GM12878 (cell line): ENCODE results near the gene DCC. TPM values are rescaled to one million over a fixed set of nuclear protein-coding genes. Genes with fewer than 3 reads are reported as not detected.

ENCODE experiments used
- ATAC-seq: fragments of 200-7000 bp; cut with Tn5 transposase; 3 replicates; pipeline ENCODE4 v1.9.1; 2020; ENCODE audit warnings: mild to moderate bottlenecking, moderate library complexity
- BruUV-seq: library from RNA; stranded (reverse); fragments of 400-500 nt; replicated peaks from 2 replicates; lab custom pipeline; 2021; lab: Mats Ljungman, UMichigan
- CTCF ChIA-PET: fragments of 300-600 bp; sonication (Branson Sonifier 250); formaldehyde crosslinking; extraction: SDS; loops from one replicate; lab custom pipeline; 2021; ENCODE audit warnings: inconsistent platforms; lab: Yijun Ruan, JAX
- POLR2A ChIA-PET: fragments of 350-600 bp; formaldehyde crosslinking; extraction: SDS; loops from one replicate; lab custom pipeline; 2021; ENCODE audit warnings: inconsistent platforms; lab: Charles Lee
- RAD21 ChIA-PET: fragments of 300-600 bp; sonication (Branson Sonifier 250); formaldehyde crosslinking; loops from one replicate; lab custom pipeline; 2023; ENCODE audit warnings: antibody characterized with exemption; ENCODE audit not compliant: unreplicated experiment; lab: Charles Lee
- SMC1A ChIA-PET: fragments of 300-600 bp; sonication (Branson Sonifier 250); formaldehyde crosslinking; loops from one replicate; lab custom pipeline; 2023; ENCODE audit not compliant: unreplicated experiment, uncharacterized antibody; lab: Charles Lee
- DNase-seq: peaks from one replicate; pipeline ENCODE4 v3.0.0-alpha.2; 2011; ENCODE audit warnings: low read depth, low spot score
- FAIRE-seq: peaks from 3 replicates; lab custom pipeline; 2011; peaks lifted over from hg19 to GRCh38; lab: Jason Lieb, UNC
- H2AFZ ChIP-seq: 2 replicates; pipeline ENCODE4 v1.6.0; 2011; ENCODE audit warnings: low read depth, low read length, control low read depth; ENCODE audit not compliant: control insufficient read depth
- H3K27ac ChIP-seq: 2 replicates; pipeline ENCODE4 v1.5.1; 2011; ENCODE audit warnings: control low read depth; ENCODE audit not compliant: control insufficient read depth, insufficient read depth
- H3K27me3 ChIP-seq, 2 experiments: replicated peaks in 1 of 2; 2 replicates each; pipeline versions ENCODE4 v1.6.0 to v1.6.1; 2011; ENCODE audit warnings: low read length in 1 of 2; ENCODE audit not compliant: control insufficient read depth in 2 of 2, insufficient read depth in 2 of 2
- H3K36me3 ChIP-seq, 2 experiments: 2 replicates each; pipeline ENCODE4 v1.5.1; 2011; ENCODE audit warnings: low read length in 1 of 2; ENCODE audit not compliant: control insufficient read depth in 2 of 2, insufficient read depth in 2 of 2
- H3K4me1 ChIP-seq: 2 replicates; pipeline ENCODE4 v1.6.1; 2011; ENCODE audit warnings: mild to moderate bottlenecking, low read length, moderate library complexity, mixed read lengths; ENCODE audit not compliant: control insufficient read depth, insufficient read depth
- H3K4me2 ChIP-seq: 2 replicates; pipeline ENCODE4 v1.6.0; 2011; ENCODE audit warnings: control low read depth; ENCODE audit not compliant: control insufficient read depth, insufficient read depth
- H3K4me3 ChIP-seq: fragments of 200-600 bp; sonication (generic); 2 replicates; pipeline ENCODE4 v1.5.1; 2016
- H3K79me2 ChIP-seq: 2 replicates; pipeline ENCODE4 v1.6.0; 2011; ENCODE audit warnings: low read length; ENCODE audit not compliant: control insufficient read depth, insufficient read depth
- H3K9ac ChIP-seq: 2 replicates; pipeline ENCODE4 v1.8.0; 2011; ENCODE audit warnings: low read length, control low read depth, mixed read lengths; ENCODE audit not compliant: control insufficient read depth, insufficient read depth
- H3K9me3 ChIP-seq: replicated peaks from 3 replicates; pipeline ENCODE4 v1.5.1; 2011; ENCODE audit warnings: mild to moderate bottlenecking, low read length; ENCODE audit not compliant: control insufficient read depth, insufficient read depth
- H4K20me1 ChIP-seq: 2 replicates; pipeline ENCODE4 v1.6.0; 2011; ENCODE audit not compliant: control insufficient read depth, insufficient read depth
- CBX5 ChIP-seq: sonication (generic); IDR thresholded peaks from 2 replicates; pipeline ENCODE4 v1.6.1; 2016; ENCODE audit warnings: low read depth, moderate library complexity, mild to moderate bottlenecking, inconsistent platforms
- NRF1 ChIP-seq: conservative IDR thresholded peaks from 2 replicates; pipeline ENCODE4 v1.6.1; 2011; ENCODE audit warnings: mild to moderate bottlenecking, low read depth, low read length, improper control_type of control experiment
- SMAD1 ChIP-seq: fragments of 450-650 bp; IDR thresholded peaks from 2 replicates; pipeline ENCODE4 v1.6.1; 2018; ENCODE audit warnings: mild to moderate bottlenecking, low read depth; ENCODE audit not compliant: partially characterized antibody
- SMC3 ChIP-seq: IDR thresholded peaks from 2 replicates; pipeline ENCODE4 v1.6.1; 2011; ENCODE audit warnings: low read length, improper control_type of control experiment, borderline replicate concordance
- TARDBP ChIP-seq: IDR thresholded peaks from 2 replicates; pipeline ENCODE4 v1.6.1; 2016; ENCODE audit warnings: borderline replicate concordance
- TCF3 ChIP-seq: IDR thresholded peaks from 2 replicates; pipeline ENCODE4 v1.6.1; 2012; ENCODE audit warnings: low read depth, mild to moderate bottlenecking, low read length, borderline replicate concordance; ENCODE audit not compliant: insufficient read depth
- TCF7 ChIP-seq: IDR thresholded peaks from 2 replicates; pipeline ENCODE4 v1.6.1; 2014; ENCODE audit warnings: antibody characterized with exemption, borderline replicate concordance
- YY1 ChIP-seq: IDR thresholded peaks from 2 replicates; pipeline ENCODE4 v1.6.1; 2011; ENCODE audit warnings: low read depth, mild to moderate bottlenecking, low read length
- ZNF274 ChIP-seq: IDR thresholded peaks from one replicate; pipeline ENCODE4 v1.8.0; 2011; ENCODE audit not compliant: insufficient read length, insufficient read depth
- ZSCAN29 ChIP-seq: fragments of 450-650 bp; IDR thresholded peaks from 2 replicates; pipeline ENCODE4 v1.6.1; 2017; ENCODE audit warnings: mild to moderate bottlenecking, moderate library complexity
- WGBS: methylation state at CpG from one replicate; pipeline ENCODE4 v1.1.6; 2016; ENCODE audit warnings: low lambda C conversion rate; ENCODE audit not compliant: insufficient replicate concordance, insufficient coverage; ENCODE audit errors: missing lambda C conversion rate; 5-methylcytosine and 5-hydroxymethylcytosine counted together
- in situ Hi-C: fragments of 300-500 bp; cut with MboI; formaldehyde crosslinking; loops from 9 replicates; pipeline ENCODE4 v1.14.3; 2018; ENCODE audit warnings: mixed read lengths
- intact Hi-C: fragments of 100-400 bp; cut with micrococcal nuclease; formaldehyde crosslinking; loops from one replicate; pipeline ENCODE4 v1.14.2; 2022; ENCODE audit not compliant: unreplicated experiment
- polyA plus RNA-seq, 11 experiments: library from polyadenylated mRNA; depleted of rRNA in 4 of 11; unstranded in 6 of 11; stranded (reverse) in 5 of 11; fragments of >200 nt; fragmentation: Nextera tagmentation in 4 of 11; fragmentation: Illumina TruSeq in 1 of 11; extraction: Ambion mirVana in 4 of 11; extraction: Trizol in 1 of 11; gene quantifications; 1 replicate in 1 of 11; 2 replicates in 10 of 11; pipeline versions ENCODE4 v1.2.1 to v1.2.3, GENCODE V29; 2011 to 2016; ENCODE audit warnings: inconsistent platforms in 2 of 11, missing spikeins in 2 of 11, low read depth in 1 of 11
- total RNA-seq, 4 experiments: library from RNA; depleted of rRNA in 3 of 4; stranded (reverse); fragments of >200 nt in 3 of 4; fragmentation: Illumina TruSeq in 1 of 4; extraction: Trizol in 1 of 4; gene quantifications; 2 replicates each; pipeline versions ENCODE4 v1.2.1 to v1.2.3, GENCODE V29; 2013 to 2021
- TF ChIP-seq, protein P1 (sequence below): IDR thresholded peaks from 2 replicates; pipeline ENCODE4 v1.6.1; 2011; ENCODE audit warnings: borderline replicate concordance, low read depth, mild to moderate bottlenecking, moderate library complexity, low read length; ENCODE audit not compliant: insufficient read depth, poor library complexity, severe bottlenecking
- TF ChIP-seq, protein P2 (sequence below): fragments of 450-650 bp; IDR thresholded peaks from 2 replicates; pipeline ENCODE4 v1.6.1; 2018; ENCODE audit warnings: borderline replicate concordance, mild to moderate bottlenecking; ENCODE audit not compliant: partially characterized antibody
- TF ChIP-seq, protein P3 (sequence below): IDR thresholded peaks from 2 replicates; pipeline ENCODE4 v1.6.1; 2011; ENCODE audit warnings: low read depth, mild to moderate bottlenecking, low read length, moderate library complexity, borderline replicate concordance; ENCODE audit errors: extremely low read depth
- TF ChIP-seq, protein P4 (sequence below): IDR thresholded peaks from 2 replicates; pipeline ENCODE4 v1.6.1; 2012; ENCODE audit warnings: low read depth, low read length, improper control_type of control experiment
- TF ChIP-seq, protein P5 (sequence below): fragments of 450-650 bp; conservative IDR thresholded peaks from 2 replicates; pipeline ENCODE4 v1.6.1; 2017; ENCODE audit warnings: mild to moderate bottlenecking, moderate library complexity

The DCC gene
- total and polyA plus RNA-seq, 10 of the 15 experiments (the other 5 are each of a cell fraction or from before 2014, with no cell fraction given): 0.01 TPM; not detected in 9

DNA sequence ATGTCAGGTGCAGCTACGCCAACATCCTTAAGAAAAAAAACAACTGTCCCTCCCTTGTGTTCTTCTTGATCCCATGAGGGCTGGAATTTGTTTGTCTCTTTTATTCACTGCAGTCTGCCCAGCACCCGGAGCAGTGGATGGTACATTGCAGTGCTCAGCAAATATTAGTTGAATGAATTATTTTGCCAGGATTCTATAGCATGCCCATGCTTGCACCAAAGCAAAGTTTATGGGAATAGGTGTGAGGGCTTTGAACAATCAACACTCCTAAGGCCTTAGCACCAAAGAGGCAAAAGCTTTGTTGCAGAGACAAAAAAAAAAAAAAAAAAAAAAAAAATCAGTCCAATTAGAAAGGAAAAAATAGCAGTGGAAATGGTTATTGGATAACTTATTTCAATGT lies 28.7 kb upstream of the DCC start:
- Histone ChIP-seq H3K4me2 (no peak overlapping the region), H3K27me3 (no peaks in the 10 kb centered on the region), H3K4me3 (no peak overlapping the region), H3K36me3 (no peaks in the 10 kb centered on the region), H2AFZ (no peak overlapping the region), H3K9ac (no peak overlapping the region), H3K27ac (no peak overlapping the region), H3K79me2 (no peaks in the 10 kb centered on the region), H3K9me3 (no peaks in the 10 kb centered on the region), H4K20me1 (no peaks in the 10 kb centered on the region), H3K4me1 (no peaks in the 10 kb centered on the region)
- 13% methylated on average over 2 of the region's 2 CpGs for WGBS
- in situ Hi-C loops (no loop called here), intact Hi-C loops (no loop called here)
- ChIA-PET SMC1A (interaction anchor here (0.6 kb wide), 1 partner anchor 75 kb away, joined by 3 read pairs; no protein-coding TSS in a partner anchor), POLR2A (no interaction called here), RAD21 (no interaction called here), CTCF (interaction anchor here (0.6 to 1.7 kb wide), 2 partner anchors 22 to 919 kb away, joined by 4 to 5 read pairs; no protein-coding TSS in a partner anchor)
- FAIRE-seq: no peak
- no peak for DNase-seq
- no TSS peak for BruUV-seq
- ATAC-seq: no peak
- no peak for TF ChIP-seq TCF7
- TF ChIP-seq, protein P1, sequence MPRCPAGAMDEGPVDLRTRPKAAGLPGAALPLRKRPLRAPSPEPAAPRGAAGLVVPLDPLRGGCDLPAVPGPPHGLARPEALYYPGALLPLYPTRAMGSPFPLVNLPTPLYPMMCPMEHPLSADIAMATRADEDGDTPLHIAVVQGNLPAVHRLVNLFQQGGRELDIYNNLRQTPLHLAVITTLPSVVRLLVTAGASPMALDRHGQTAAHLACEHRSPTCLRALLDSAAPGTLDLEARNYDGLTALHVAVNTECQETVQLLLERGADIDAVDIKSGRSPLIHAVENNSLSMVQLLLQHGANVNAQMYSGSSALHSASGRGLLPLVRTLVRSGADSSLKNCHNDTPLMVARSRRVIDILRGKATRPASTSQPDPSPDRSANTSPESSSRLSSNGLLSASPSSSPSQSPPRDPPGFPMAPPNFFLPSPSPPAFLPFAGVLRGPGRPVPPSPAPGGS: no peak
- no peak for TF ChIP-seq TARDBP
- TF ChIP-seq, protein P2, sequence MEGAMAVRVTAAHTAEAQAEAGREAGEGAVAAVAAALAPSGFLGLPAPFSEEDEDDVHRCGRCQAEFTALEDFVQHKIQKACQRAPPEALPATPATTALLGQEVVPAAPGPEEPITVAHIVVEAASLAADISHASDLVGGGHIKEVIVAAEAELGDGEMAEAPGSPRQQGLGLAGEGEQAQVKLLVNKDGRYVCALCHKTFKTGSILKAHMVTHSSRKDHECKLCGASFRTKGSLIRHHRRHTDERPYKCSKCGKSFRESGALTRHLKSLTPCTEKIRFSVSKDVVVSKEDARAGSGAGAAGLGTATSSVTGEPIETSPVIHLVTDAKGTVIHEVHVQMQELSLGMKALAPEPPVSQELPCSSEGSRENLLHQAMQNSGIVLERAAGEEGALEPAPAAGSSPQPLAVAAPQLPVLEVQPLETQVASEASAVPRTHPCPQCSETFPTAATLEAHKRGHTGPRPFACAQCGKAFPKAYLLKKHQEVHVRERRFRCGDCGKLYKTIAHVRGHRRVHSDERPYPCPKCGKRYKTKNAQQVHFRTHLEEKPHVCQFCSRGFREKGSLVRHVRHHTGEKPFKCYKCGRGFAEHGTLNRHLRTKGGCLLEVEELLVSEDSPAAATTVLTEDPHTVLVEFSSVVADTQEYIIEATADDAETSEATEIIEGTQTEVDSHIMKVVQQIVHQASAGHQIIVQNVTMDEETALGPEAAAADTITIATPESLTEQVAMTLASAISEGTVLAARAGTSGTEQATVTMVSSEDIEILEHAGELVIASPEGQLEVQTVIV: no peak
- TF ChIP-seq, protein P3, sequence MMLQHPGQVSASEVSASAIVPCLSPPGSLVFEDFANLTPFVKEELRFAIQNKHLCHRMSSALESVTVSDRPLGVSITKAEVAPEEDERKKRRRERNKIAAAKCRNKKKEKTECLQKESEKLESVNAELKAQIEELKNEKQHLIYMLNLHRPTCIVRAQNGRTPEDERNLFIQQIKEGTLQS: no peak
- TF ChIP-seq SMC3: no peak
- no peak for TF ChIP-seq ZNF274
- TF ChIP-seq SMAD1: no peak
- TF ChIP-seq, protein P4, sequence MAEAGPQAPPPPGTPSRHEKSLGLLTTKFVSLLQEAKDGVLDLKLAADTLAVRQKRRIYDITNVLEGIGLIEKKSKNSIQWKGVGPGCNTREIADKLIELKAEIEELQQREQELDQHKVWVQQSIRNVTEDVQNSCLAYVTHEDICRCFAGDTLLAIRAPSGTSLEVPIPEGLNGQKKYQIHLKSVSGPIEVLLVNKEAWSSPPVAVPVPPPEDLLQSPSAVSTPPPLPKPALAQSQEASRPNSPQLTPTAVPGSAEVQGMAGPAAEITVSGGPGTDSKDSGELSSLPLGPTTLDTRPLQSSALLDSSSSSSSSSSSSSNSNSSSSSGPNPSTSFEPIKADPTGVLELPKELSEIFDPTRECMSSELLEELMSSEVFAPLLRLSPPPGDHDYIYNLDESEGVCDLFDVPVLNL: no peak
- TF ChIP-seq TCF3: no peak
- TF ChIP-seq CBX5: no peak
- no peak for TF ChIP-seq ZSCAN29
- no peak for TF ChIP-seq NRF1
- TF ChIP-seq YY1: no peak
- TF ChIP-seq, protein P5, sequence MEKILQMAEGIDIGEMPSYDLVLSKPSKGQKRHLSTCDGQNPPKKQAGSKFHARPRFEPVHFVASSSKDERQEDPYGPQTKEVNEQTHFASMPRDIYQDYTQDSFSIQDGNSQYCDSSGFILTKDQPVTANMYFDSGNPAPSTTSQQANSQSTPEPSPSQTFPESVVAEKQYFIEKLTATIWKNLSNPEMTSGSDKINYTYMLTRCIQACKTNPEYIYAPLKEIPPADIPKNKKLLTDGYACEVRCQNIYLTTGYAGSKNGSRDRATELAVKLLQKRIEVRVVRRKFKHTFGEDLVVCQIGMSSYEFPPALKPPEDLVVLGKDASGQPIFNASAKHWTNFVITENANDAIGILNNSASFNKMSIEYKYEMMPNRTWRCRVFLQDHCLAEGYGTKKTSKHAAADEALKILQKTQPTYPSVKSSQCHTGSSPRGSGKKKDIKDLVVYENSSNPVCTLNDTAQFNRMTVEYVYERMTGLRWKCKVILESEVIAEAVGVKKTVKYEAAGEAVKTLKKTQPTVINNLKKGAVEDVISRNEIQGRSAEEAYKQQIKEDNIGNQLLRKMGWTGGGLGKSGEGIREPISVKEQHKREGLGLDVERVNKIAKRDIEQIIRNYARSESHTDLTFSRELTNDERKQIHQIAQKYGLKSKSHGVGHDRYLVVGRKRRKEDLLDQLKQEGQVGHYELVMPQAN: no peak
